OCI-LY7 (cell line): ENCODE data around the gene SMIM24. TPM values are rescaled to one million over a fixed set of nuclear protein-coding genes. Genes with fewer than 3 reads are reported as not detected.

Source experiments
- BruUV-seq: library from RNA; stranded (reverse); fragments of 400-500 nt; replicated peaks from 2 replicates; lab custom pipeline; 2021; lab: Mats Ljungman, UMichigan
- CTCF ChIA-PET: fragments of 300-600 bp; sonication (Branson Sonifier 250); formaldehyde crosslinking; loops from one replicate; lab custom pipeline; 2022; ENCODE audit warnings: antibody characterized with exemption; ENCODE audit not compliant: unreplicated experiment; lab: Charles Lee
- POLR2A ChIA-PET: fragments of 300-600 bp; sonication (Branson Sonifier 250); formaldehyde crosslinking; loops from one replicate; lab custom pipeline; 2022; ENCODE audit warnings: antibody characterized with exemption; lab: Charles Lee
- DNase-seq: peaks from one replicate; pipeline ENCODE4 v3.0.0-alpha.2; 2015; ENCODE audit warnings: low spot score
- H2AFZ ChIP-seq: fragments of 200-600 bp; sonication (generic), shearing (Covaris generic); 2 replicates; pipeline ENCODE4 v1.6.1; 2014; ENCODE audit warnings: mild to moderate bottlenecking, antibody characterized with exemption, low read length, moderate library complexity
- H3K27ac ChIP-seq: fragments of 200-600 bp; sonication (generic); 2 replicates; pipeline ENCODE4 v1.5.1; 2014; ENCODE audit warnings: mixed run types, low read depth, mild to moderate bottlenecking, moderate library complexity, low read length, inconsistent platforms; ENCODE audit not compliant: poor library complexity, severe bottlenecking
- H3K36me3 ChIP-seq: fragments of 200-600 bp; sonication (generic); 2 replicates; pipeline ENCODE4 v1.6.1; 2014; ENCODE audit warnings: mild to moderate bottlenecking, antibody characterized with exemption, low read length, moderate library complexity, mixed read lengths; ENCODE audit not compliant: insufficient read depth
- H3K4me1 ChIP-seq: fragments of 200-600 bp; sonication (generic); 2 replicates; pipeline ENCODE4 v1.5.1; 2014; ENCODE audit warnings: mild to moderate bottlenecking, low read length; ENCODE audit not compliant: insufficient read depth, poor library complexity, severe bottlenecking
- H3K4me2 ChIP-seq: fragments of 200-600 bp; sonication (generic); 2 replicates; pipeline ENCODE4 v1.6.1; 2014; ENCODE audit warnings: mild to moderate bottlenecking, low read length
- H3K4me3 ChIP-seq: fragments of 200-600 bp; sonication (generic); 2 replicates; pipeline ENCODE4 v1.5.1; 2014; ENCODE audit warnings: mild to moderate bottlenecking, low read depth, low read length; ENCODE audit not compliant: poor library complexity, severe bottlenecking
- H3K79me2 ChIP-seq: fragments of 200-600 bp; sonication (generic); 2 replicates; pipeline ENCODE4 v1.6.1; 2016; ENCODE audit warnings: low read depth, mild to moderate bottlenecking, low read length, moderate library complexity, mixed read lengths; ENCODE audit not compliant: insufficient read depth
- H3K9me2 ChIP-seq: fragments of 200-600 bp; sonication (generic); 2 replicates; pipeline ENCODE4 v1.6.1; 2016; ENCODE audit warnings: mild to moderate bottlenecking, low read length, mixed read lengths; ENCODE audit not compliant: insufficient read depth
- H3K9me3 ChIP-seq: fragments of 200-600 bp; sonication (generic); 2 replicates; pipeline ENCODE4 v1.6.1; 2014; ENCODE audit warnings: mild to moderate bottlenecking, mixed run types, low read length, mixed read lengths
- H4K20me1 ChIP-seq: fragments of 200-600 bp; sonication (generic); 2 replicates; pipeline ENCODE4 v1.6.1; 2014; ENCODE audit warnings: mild to moderate bottlenecking, antibody characterized with exemption, low read length, moderate library complexity, mixed read lengths; ENCODE audit not compliant: insufficient read depth
- CTCF ChIP-seq: fragments of 200-600 bp; sonication (generic); conservative IDR thresholded peaks from 2 replicates; pipeline ENCODE4 v1.5.1; 2014; ENCODE audit warnings: mild to moderate bottlenecking, antibody characterized with exemption, low read length, moderate library complexity, mixed read lengths
- EZH2phosphoT487 ChIP-seq: fragments of 200-600 bp; sonication (generic); IDR thresholded peaks from 2 replicates; pipeline ENCODE4 v1.6.1; 2018; ENCODE audit warnings: low read depth, borderline replicate concordance, mild to moderate bottlenecking, mixed run types, antibody characterized with exemption, low read length, moderate library complexity, mixed read lengths
- intact Hi-C: fragments of 100-400 bp; cut with micrococcal nuclease; formaldehyde crosslinking; loops from one replicate; pipeline ENCODE4 v1.10.0; 2022; ENCODE audit not compliant: unreplicated experiment
- total RNA-seq, 2 experiments: library from RNA; depleted of rRNA in 1 of 2; stranded (reverse); fragments of >200 nt in 1 of 2; shearing (Covaris generic) in 1 of 2; gene quantifications; 2 replicates each; pipeline ENCODE4 v1.2.3, GENCODE V29; 2014 to 2022

The SMIM24 gene
- total RNA-seq, 2 experiments from 2014 or later: 6.8 to 9.9 TPM

- Histone ChIP-seq H3K79me2 (peaks cover 38% of the 10 kb centered on the region), H3K27ac (peak overlapping the region; percentile 79), H3K4me2 (peak overlapping the region; percentile 91), H3K4me1 (peaks cover 26% of the 10 kb centered on the region), H3K4me3 (peak overlapping the region; percentile 100), H3K9me2 (no peaks in the 10 kb centered on the region), H4K20me1 (0 out of 2 replicates have a peak, but pooled peaks cover 3% of the 10 kb centered on the region), H3K36me3 (peaks cover 15% of the 10 kb centered on the region; the same call in 1 of the 2 replicates), H3K9me3 (no peaks in the 10 kb centered on the region), H2AFZ (0 out of 2 replicates have a peak overlapping the region, but pooled peaks have one; percentile 45)
- no TSS peak for BruUV-seq
- intact Hi-C loops: loop anchor here (1.0 to 5.0 kb wide), 3 partner anchors 24 to 122 kb away; partner anchors contain the start of genes CACTIN, HMG20B and SMIM24
- TF ChIP-seq CTCF: no peak
- no peak for TF ChIP-seq EZH2phosphoT487
- ChIA-PET POLR2A (interaction anchor here (0.7 to 1.2 kb wide), 2 partner anchors 13 to 51 kb away, joined by 3 to 5 read pairs; no protein-coding TSS in a partner anchor), CTCF (no interaction called here)
- DNase-seq: peak; percentile 10
These were observed 24.4 kb upstream of the SMIM24 start for GRCh38 chr19:3504735-3505134.

- TF ChIP-seq CTCF: no peak
- no peak for TF ChIP-seq EZH2phosphoT487
- Histone ChIP-seq H3K79me2 (peaks cover 37% of the 10 kb centered on the region), H4K20me1 (0 out of 2 replicates have a peak, but pooled peaks cover 3% of the 10 kb centered on the region), H3K9me2 (no peaks in the 10 kb centered on the region), H3K4me3 (no peak overlapping the region), H2AFZ (no peak overlapping the region), H3K9me3 (no peaks in the 10 kb centered on the region), H3K27ac (no peak overlapping the region), H3K36me3 (no peaks in the 10 kb centered on the region), H3K4me2 (no peak overlapping the region), H3K4me1 (peaks cover 37% of the 10 kb centered on the region)
- DNase-seq: no peak
- POLR2A ChIA-PET: no interaction called here
- intact Hi-C loops: no loop called here
- no TSS peak for BruUV-seq
- CTCF ChIA-PET: no interaction called here
These were observed 22.8 kb upstream of the SMIM24 start for GRCh38 chr19:3503036-3503572.

GRCh38 chr19:3501780-3502179 is 21.5 kb upstream of the SMIM24 start:
- intact Hi-C loops: no loop called here
- BruUV-seq: no TSS peak
- H3K79me2 ChIP-seq: peaks cover 25% of the 10 kb centered on the region

More at GRCh38 chr19:3501780-3502179, 21.5 kb upstream of the SMIM24 start:
- no peak overlapping the region for H2AFZ ChIP-seq
- H3K9me2 ChIP-seq: no peaks in the 10 kb centered on the region
- no peak overlapping the region for H3K4me3 ChIP-seq
- peaks cover 28% of the 10 kb centered on the region for H3K4me1 ChIP-seq
- no peak overlapping the region for H3K27ac ChIP-seq
- no peak for DNase-seq
- TF ChIP-seq CTCF (no peak), EZH2phosphoT487 (no peak)
- peaks cover 7% of the 10 kb centered on the region for H3K36me3 ChIP-seq
- no peaks in the 10 kb centered on the region for H4K20me1 ChIP-seq
- no peaks in the 10 kb centered on the region for H3K9me3 ChIP-seq
- H3K4me2 ChIP-seq: no peak overlapping the region
- ChIA-PET CTCF (no interaction called here), POLR2A (interaction anchor here (0.7 kb wide), 1 partner anchor 1243 kb away, joined by 4 read pairs; no protein-coding TSS in a partner anchor)
